Activated T-helper 17 cell treated with anti-CD3 and anti-CD28 coated beads, Interleukin-2, amount 50 U/mL, for 72 hours (primary cell): ENCODE measurements around the gene TENM4. TPM values are rescaled to one million over a fixed set of nuclear protein-coding genes. Genes with fewer than 3 reads are reported as not detected.

Experiments
- ATAC-seq: fragments of 150-1000 bp; cut with Tn5 transposase; replicated peaks from 2 replicates; pipeline ENCODE4 v1.10.0; 2021; ENCODE audit warnings: mild to moderate bottlenecking, moderate library complexity
- H3K27ac Mint-ChIP-seq: one replicate; pipeline ENCODE4 v1.8.0; 2022; ENCODE audit warnings: mixed read lengths
- H3K27me3 Mint-ChIP-seq: one replicate; pipeline ENCODE4 v1.8.0; 2022; ENCODE audit warnings: mixed read lengths
- H3K36me3 Mint-ChIP-seq: one replicate; pipeline ENCODE4 v1.8.0; 2022; ENCODE audit warnings: low read depth, mild to moderate bottlenecking, mixed read lengths
- H3K4me1 Mint-ChIP-seq: one replicate; pipeline ENCODE4 v1.8.0; 2022; ENCODE audit warnings: mixed read lengths
- H3K4me3 Mint-ChIP-seq: one replicate; pipeline ENCODE4 v1.8.0; 2022; ENCODE audit warnings: mild to moderate bottlenecking, mixed read lengths
- H3K9me3 Mint-ChIP-seq: one replicate; pipeline ENCODE4 v1.8.0; 2022; ENCODE audit warnings: mixed read lengths
- total RNA-seq, 2 donors: library from RNA; stranded (reverse); gene quantifications; one replicate each; pipeline ENCODE4 v1.2.3, GENCODE V29; 2022

The TENM4 gene
- total RNA-seq, 2 donors from 2014 or later, result 0.15 TPM; not detected in 1

- Mint-ChIP-seq H3K9me3 (no peaks in the 10 kb centered on the region), H3K4me1 (no peaks in the 10 kb centered on the region), H3K4me3 (no peak overlapping the region), H3K27ac (no peak overlapping the region), H3K27me3 (no peaks in the 10 kb centered on the region), H3K36me3 (no peaks in the 10 kb centered on the region)
- ATAC-seq, result no peak
Measured at GRCh38 chr11:79269611-79270307, 171.1 kb downstream of the TENM4 start.

- H3K27ac Mint-ChIP-seq, result no peak overlapping the region
- ATAC-seq, result no peak
- no peak overlapping the region for H3K4me3 Mint-ChIP-seq
- H3K9me3 Mint-ChIP-seq, result no peaks in the 10 kb centered on the region
- H3K36me3 Mint-ChIP-seq, result no peaks in the 10 kb centered on the region
- H3K27me3 Mint-ChIP-seq, result no peaks in the 10 kb centered on the region
- no peaks in the 10 kb centered on the region for H3K4me1 Mint-ChIP-seq
Measured at GRCh38 chr11:79266396-79266795, 174.4 kb downstream of the TENM4 start.

GRCh38 chr11:79265756-79266322 is 175.0 kb downstream of the TENM4 start:
- H3K27ac Mint-ChIP-seq, result no peak overlapping the region
- no peaks in the 10 kb centered on the region for H3K9me3 Mint-ChIP-seq

GRCh38 chr11:79264284-79264683 is 176.5 kb downstream of the TENM4 start:
- H3K36me3 Mint-ChIP-seq, result no peaks in the 10 kb centered on the region
- no peaks in the 10 kb centered on the region for H3K4me1 Mint-ChIP-seq
- no peak overlapping the region for H3K27ac Mint-ChIP-seq
- H3K9me3 Mint-ChIP-seq, result peaks cover 5% of the 10 kb centered on the region
- no peak for ATAC-seq
- no peak overlapping the region for H3K4me3 Mint-ChIP-seq
- H3K27me3 Mint-ChIP-seq, result peaks cover 8% of the 10 kb centered on the region

More at GRCh38 chr11:79265756-79266322, 175.0 kb downstream of the TENM4 start:
- Mint-ChIP-seq H3K4me1 (no peaks in the 10 kb centered on the region), H3K4me3 (no peak overlapping the region), H3K36me3 (no peaks in the 10 kb centered on the region), H3K27me3 (peaks cover under 1% of the 10 kb centered on the region)
- no peak for ATAC-seq

- no peaks in the 10 kb centered on the region for H3K36me3 Mint-ChIP-seq
- no peak for ATAC-seq
- peaks cover 9% of the 10 kb centered on the region for H3K27me3 Mint-ChIP-seq
- H3K27ac Mint-ChIP-seq, result no peak overlapping the region
- no peak overlapping the region for H3K4me3 Mint-ChIP-seq
- no peaks in the 10 kb centered on the region for H3K4me1 Mint-ChIP-seq
- H3K9me3 Mint-ChIP-seq, result peaks cover 8% of the 10 kb centered on the region
Measured at GRCh38 chr11:79263001-79263400, 177.8 kb downstream of the TENM4 start.

GRCh38 chr11:79262221-79262620 is 178.6 kb downstream of the TENM4 start:
- ATAC-seq, result no peak
- no peak overlapping the region for H3K27ac Mint-ChIP-seq
- no peaks in the 10 kb centered on the region for H3K36me3 Mint-ChIP-seq
- peaks cover 8% of the 10 kb centered on the region for H3K9me3 Mint-ChIP-seq
- H3K4me1 Mint-ChIP-seq, result no peaks in the 10 kb centered on the region
- H3K27me3 Mint-ChIP-seq, result peaks cover 9% of the 10 kb centered on the region
- no peak overlapping the region for H3K4me3 Mint-ChIP-seq

GRCh38 chr11:79261684-79262083 is 179.1 kb downstream of the TENM4 start:
- Mint-ChIP-seq H3K4me1 (no peaks in the 10 kb centered on the region), H3K27me3 (peaks cover 9% of the 10 kb centered on the region), H3K36me3 (no peaks in the 10 kb centered on the region), H3K4me3 (no peak overlapping the region), H3K27ac (no peak overlapping the region), H3K9me3 (peaks cover 8% of the 10 kb centered on the region)
- no peak for ATAC-seq

- no peak overlapping the region for H3K4me3 Mint-ChIP-seq
Measured at GRCh38 chr11:79259800-79260199, 181.0 kb downstream of the TENM4 start.

GRCh38 chr11:79258576-79258975 is 182.3 kb downstream of the TENM4 start:
- no peaks in the 10 kb centered on the region for H3K36me3 Mint-ChIP-seq
- H3K9me3 Mint-ChIP-seq, result peaks cover 11% of the 10 kb centered on the region
- no peak overlapping the region for H3K27ac Mint-ChIP-seq
- no peak for ATAC-seq
- H3K4me3 Mint-ChIP-seq, result no peak overlapping the region
- peaks cover 12% of the 10 kb centered on the region for H3K27me3 Mint-ChIP-seq
- H3K4me1 Mint-ChIP-seq, result no peaks in the 10 kb centered on the region

More at GRCh38 chr11:79259800-79260199, 181.0 kb downstream of the TENM4 start:
- Mint-ChIP-seq H3K9me3 (peaks cover 8% of the 10 kb centered on the region), H3K36me3 (no peaks in the 10 kb centered on the region), H3K27ac (no peak overlapping the region), H3K4me1 (no peaks in the 10 kb centered on the region), H3K27me3 (peaks cover 9% of the 10 kb centered on the region)
- no peak for ATAC-seq

GRCh38 chr11:79255965-79256364 is 184.9 kb downstream of the TENM4 start:
- no peak for ATAC-seq
- H3K27me3 Mint-ChIP-seq, result peaks cover 12% of the 10 kb centered on the region
- H3K9me3 Mint-ChIP-seq, result peaks cover 11% of the 10 kb centered on the region
- no peak overlapping the region for H3K4me3 Mint-ChIP-seq
- H3K4me1 Mint-ChIP-seq, result no peaks in the 10 kb centered on the region
- H3K36me3 Mint-ChIP-seq, result no peaks in the 10 kb centered on the region
- H3K27ac Mint-ChIP-seq, result no peak overlapping the region

- peaks cover 3% of the 10 kb centered on the region for H3K27me3 Mint-ChIP-seq
- no peak for ATAC-seq
- no peak overlapping the region for H3K27ac Mint-ChIP-seq
- H3K36me3 Mint-ChIP-seq, result no peaks in the 10 kb centered on the region
- H3K9me3 Mint-ChIP-seq, result peaks cover 3% of the 10 kb centered on the region
- no peak overlapping the region for H3K4me3 Mint-ChIP-seq
- no peaks in the 10 kb centered on the region for H3K4me1 Mint-ChIP-seq
Measured at GRCh38 chr11:79253280-79253679, 187.6 kb downstream of the TENM4 start.

- H3K4me3 Mint-ChIP-seq, result no peak overlapping the region
- H3K27me3 Mint-ChIP-seq, result no peaks in the 10 kb centered on the region
- H3K36me3 Mint-ChIP-seq, result no peaks in the 10 kb centered on the region
- H3K9me3 Mint-ChIP-seq, result no peaks in the 10 kb centered on the region
- no peak for ATAC-seq
- H3K4me1 Mint-ChIP-seq, result no peaks in the 10 kb centered on the region
- no peak overlapping the region for H3K27ac Mint-ChIP-seq
Measured at GRCh38 chr11:79249295-79249993, 191.4 kb downstream of the TENM4 start.

GRCh38 chr11:79244798-79245197 is 196.0 kb downstream of the TENM4 start:
- no peak for ATAC-seq
- H3K4me3 Mint-ChIP-seq, result no peak overlapping the region
- H3K27me3 Mint-ChIP-seq, result peaks cover 11% of the 10 kb centered on the region
- H3K36me3 Mint-ChIP-seq, result no peaks in the 10 kb centered on the region
- H3K9me3 Mint-ChIP-seq, result no peaks in the 10 kb centered on the region
- no peak overlapping the region for H3K27ac Mint-ChIP-seq
- H3K4me1 Mint-ChIP-seq, result no peaks in the 10 kb centered on the region

GRCh38 chr11:79244241-79244772 is 196.5 kb downstream of the TENM4 start:
- no peaks in the 10 kb centered on the region for H3K9me3 Mint-ChIP-seq
- H3K4me3 Mint-ChIP-seq, result no peak overlapping the region
- ATAC-seq, result no peak
- H3K27ac Mint-ChIP-seq, result no peak overlapping the region
- no peaks in the 10 kb centered on the region for H3K4me1 Mint-ChIP-seq
- H3K36me3 Mint-ChIP-seq, result no peaks in the 10 kb centered on the region
- H3K27me3 Mint-ChIP-seq, result peaks cover 11% of the 10 kb centered on the region
